ENCODE data around the gene GMDS. TPM values are rescaled to one million over a fixed set of nuclear protein-coding genes. Genes with fewer than 3 reads are reported as not detected.

Gene GMDS
- total and polyA plus RNA-seq, 2 donors (not counting 1 experiment from before 2014, with no cell fraction given), result 11.5 to 16.4 TPM

- Histone ChIP-seq H3K27ac (ENCODE audit: low read length in 2 of 2) (no peak overlapping the region), H3K9ac (ENCODE audit: low read length) (no peak overlapping the region), H3K4me1 (ENCODE audit: control insufficient read depth in 2 of 2, insufficient read depth in 2 of 2, low read length in 2 of 2) (peaks cover 3 to 10% of the 10 kb centered on the region in 2 donors), H3K4me3 (ENCODE audit: control extremely low read depth in 1 of 5, extremely low read depth in 1 of 5, insufficient read depth in 1 of 5, low read depth in 2 of 5, low read length in 4 of 5) (no peak overlapping the region), H2AFZ (ENCODE audit: insufficient read depth, low read depth, low read length, poor library complexity, severe bottlenecking) (no peak overlapping the region), H3K4me2 (replicated peaks; ENCODE audit: low read depth, low read length, poor library complexity, severe bottlenecking) (no peak overlapping the region), H3K27me3 (replicated peaks in 1 of 4; ENCODE audit: control extremely low read depth in 1 of 4, control insufficient read depth in 3 of 4, insufficient read depth in 4 of 4, low read length in 3 of 4) (no peaks in the 10 kb centered on the region), H4K20me1 (ENCODE audit: control insufficient read depth, insufficient read depth, low read length, poor library complexity, severe bottlenecking) (no peaks in the 10 kb centered on the region), H3K79me2 (ENCODE audit: control insufficient read depth, insufficient read depth, low read length) (no peaks in the 10 kb centered on the region), H3K36me3 (replicated peaks in 1 of 2; ENCODE audit: control extremely low read depth in 1 of 2, control insufficient read depth in 1 of 2, extremely low read depth in 1 of 2, insufficient read depth in 2 of 2, low read length in 1 of 2) (no peaks in the 10 kb centered on the region), H3K9me3 (ENCODE audit: control extremely low read depth in 1 of 3, control insufficient read depth in 2 of 3, insufficient read depth in 1 of 3, low read length in 2 of 3) (no peaks in the 10 kb centered on the region)
- no CpG with 5 or more reads among the region's 2 CpGs for WGBS (ENCODE audit: insufficient coverage)
- Mint-ChIP-seq H3K27ac (no peak overlapping the region), H3K4me3 (no peak overlapping the region), H3K9me3 (ENCODE audit: insufficient read depth) (no peaks in the 10 kb centered on the region), H3K27me3 (no peaks in the 10 kb centered on the region), H3K4me1 (peaks cover 21% of the 10 kb centered on the region)
- ATAC-seq (ENCODE audit: low read depth) (no peak), DNase-seq (no peak)
- intact Hi-C loops (cut with micrococcal nuclease), result no loop called here
- ChIA-PET CTCF (no interaction called here), POLR2A (no interaction called here)
- TF ChIP-seq EZH2 (IDR thresholded peaks at IDR 0.05; ENCODE audit: borderline replicate concordance, insufficient read depth, low read depth, low read length, poor library complexity, severe bottlenecking) (no peak), CTCF (IDR thresholded peaks at IDR 0.05) (no peak)
Observed at GRCh38 chr6:2132416-2132815, 113.0 kb downstream of the GMDS start.

GRCh38 chr6:2129182-2129621 is 116.2 kb downstream of the GMDS start:
- H3K27me3 ChIP-seq (replicated peaks in 1 of 4; ENCODE audit: control extremely low read depth in 1 of 4, control insufficient read depth in 3 of 4, insufficient read depth in 4 of 4, low read length in 3 of 4), result no peaks in the 10 kb centered on the region
- Mint-ChIP-seq H3K27ac (no peak overlapping the region), H3K4me3 (no peak overlapping the region), H3K9me3 (ENCODE audit: insufficient read depth) (no peaks in the 10 kb centered on the region), H3K4me1 (peaks cover 25% of the 10 kb centered on the region), H3K27me3 (no peaks in the 10 kb centered on the region)
- H3K4me1 ChIP-seq (ENCODE audit: control insufficient read depth in 2 of 2, insufficient read depth in 2 of 2, low read length in 2 of 2), result peaks cover 5 to 13% of the 10 kb centered on the region in 2 donors
- H3K9ac ChIP-seq (ENCODE audit: low read length), result no peak overlapping the region
- WGBS (ENCODE audit: insufficient coverage), result 15% methylated on average over 6 of the region's 7 CpGs
- H2AFZ ChIP-seq (ENCODE audit: insufficient read depth, low read depth, low read length, poor library complexity, severe bottlenecking), result no peak overlapping the region
- ChIA-PET POLR2A (no interaction called here), CTCF (no interaction called here)
- intact Hi-C loops (cut with micrococcal nuclease), result no loop called here
- TF ChIP-seq EZH2 (IDR thresholded peaks at IDR 0.05; ENCODE audit: borderline replicate concordance, insufficient read depth, low read depth, low read length, poor library complexity, severe bottlenecking) (no peak), CTCF (IDR thresholded peaks at IDR 0.05) (no peak)
- H3K27ac ChIP-seq (ENCODE audit: low read length in 2 of 2), result no peak overlapping the region
- no peaks in the 10 kb centered on the region for H4K20me1 ChIP-seq (ENCODE audit: control insufficient read depth, insufficient read depth, low read length, poor library complexity, severe bottlenecking)
- H3K36me3 ChIP-seq (replicated peaks in 1 of 2; ENCODE audit: control extremely low read depth in 1 of 2, control insufficient read depth in 1 of 2, extremely low read depth in 1 of 2, insufficient read depth in 2 of 2, low read length in 1 of 2), result no peaks in the 10 kb centered on the region
- no peaks in the 10 kb centered on the region for H3K9me3 ChIP-seq (ENCODE audit: control extremely low read depth in 1 of 3, control insufficient read depth in 2 of 3, insufficient read depth in 1 of 3, low read length in 2 of 3)
- peaks cover 3% of the 10 kb centered on the region for H3K79me2 ChIP-seq (ENCODE audit: control insufficient read depth, insufficient read depth, low read length)
- no peak for DNase-seq
- no peak overlapping the region for H3K4me3 ChIP-seq (ENCODE audit: control extremely low read depth in 1 of 5, extremely low read depth in 1 of 5, insufficient read depth in 1 of 5, low read depth in 2 of 5, low read length in 4 of 5)
- no peak for ATAC-seq (ENCODE audit: low read depth)
- no peak overlapping the region for H3K4me2 ChIP-seq (replicated peaks; ENCODE audit: low read depth, low read length, poor library complexity, severe bottlenecking)
